Measurements from ENCODE around the gene EXOC5.

DNA sequence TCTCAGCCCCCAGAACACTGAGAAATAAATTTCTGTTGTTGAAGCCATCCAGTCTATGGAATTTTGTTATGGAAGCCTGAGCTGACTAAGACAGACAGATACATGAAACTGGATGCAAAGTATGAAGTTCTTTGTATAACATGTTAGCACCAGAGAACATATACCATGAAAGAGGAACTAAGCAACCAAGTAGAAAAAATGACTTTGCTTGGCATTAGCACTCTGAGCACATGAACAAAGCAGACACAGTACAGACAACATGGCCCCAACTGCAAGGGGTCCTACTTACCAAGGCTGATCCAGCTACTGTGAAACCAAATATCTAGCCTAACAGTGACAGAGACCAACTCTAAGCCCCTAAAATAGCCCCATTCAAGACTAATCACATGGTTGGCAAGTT, 13.8 kb downstream of the EXOC5 start:
- TF ChIP-seq, protein P1, sequence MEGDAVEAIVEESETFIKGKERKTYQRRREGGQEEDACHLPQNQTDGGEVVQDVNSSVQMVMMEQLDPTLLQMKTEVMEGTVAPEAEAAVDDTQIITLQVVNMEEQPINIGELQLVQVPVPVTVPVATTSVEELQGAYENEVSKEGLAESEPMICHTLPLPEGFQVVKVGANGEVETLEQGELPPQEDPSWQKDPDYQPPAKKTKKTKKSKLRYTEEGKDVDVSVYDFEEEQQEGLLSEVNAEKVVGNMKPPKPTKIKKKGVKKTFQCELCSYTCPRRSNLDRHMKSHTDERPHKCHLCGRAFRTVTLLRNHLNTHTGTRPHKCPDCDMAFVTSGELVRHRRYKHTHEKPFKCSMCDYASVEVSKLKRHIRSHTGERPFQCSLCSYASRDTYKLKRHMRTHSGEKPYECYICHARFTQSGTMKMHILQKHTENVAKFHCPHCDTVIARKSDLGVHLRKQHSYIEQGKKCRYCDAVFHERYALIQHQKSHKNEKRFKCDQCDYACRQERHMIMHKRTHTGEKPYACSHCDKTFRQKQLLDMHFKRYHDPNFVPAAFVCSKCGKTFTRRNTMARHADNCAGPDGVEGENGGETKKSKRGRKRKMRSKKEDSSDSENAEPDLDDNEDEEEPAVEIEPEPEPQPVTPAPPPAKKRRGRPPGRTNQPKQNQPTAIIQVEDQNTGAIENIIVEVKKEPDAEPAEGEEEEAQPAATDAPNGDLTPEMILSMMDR (IDR thresholded peaks at IDR 0.05): no peak
- no peak for TF ChIP-seq POLR2A (IDR thresholded peaks at IDR 0.05)
